Left lobe of liver (tissue), 2 donors: ENCODE data around the gene SSH3. TPM values are rescaled to one million over a fixed set of nuclear protein-coding genes. Genes with fewer than 3 reads are reported as not detected.
"Not testable (repeated sequence)": the region's sequence is repeated elsewhere in the genome, so short reads cannot be mapped to it uniquely, and the experiment has no call there.

Source experiments
- ATAC-seq: fragments of 200-7000 bp; cut with Tn5 transposase; one replicate; pipeline ENCODE4 v1.9.1; 2020; ENCODE audit warnings: mild to moderate bottlenecking, moderate library complexity
- DNase-seq: peaks from one replicate; pipeline ENCODE4 v3.0.0-alpha.2; 2020; ENCODE audit warnings: low spot score
- total RNA-seq: library from RNA; stranded (reverse); gene quantifications from one replicate; pipeline ENCODE4 v1.2.1, GENCODE V29; 2021
- donor health status: DM: no; HTN: no; CAD: no; lungs with moderate emphysema.
- donor health status: DM: no; HTN: yes; CAD: no.

The SSH3 gene
- total RNA-seq, 1 donor from 2014 or later = 18.2 TPM

GRCh38 chr11:67310246-67311050 lies 7.1 kb downstream of the SSH3 start:
- no peak for ATAC-seq
- peak; percentile 44 for DNase-seq

GRCh38 chr11:67311051-67311555 lies 7.8 kb downstream of the SSH3 start:
- peak; percentile 44 for DNase-seq
- ATAC-seq = no peak

GRCh38 chr11:67311556-67312082 lies 8.3 kb downstream of the SSH3 start:
- ATAC-seq = no peak
- no peak for DNase-seq

GRCh38 chr11:67312187-67313021 lies 9.1 kb downstream of the SSH3 start:
- ATAC-seq (no peak), DNase-seq (peak; percentile 54)

GRCh38 chr11:67313125-67313890 lies 10.0 kb downstream of the SSH3 start:
- ATAC-seq (no peak), DNase-seq (no peak)

GRCh38 chr11:67314218-67314617 lies 10.9 kb downstream of the SSH3 start:
- no peak for ATAC-seq
- no peak for DNase-seq

- DNase-seq (no peak), ATAC-seq (no peak)
Observed at GRCh38 chr11:67315325-67315909, 12.1 kb downstream of the SSH3 start.

GRCh38 chr11:67316882-67317204 lies 13.5 kb downstream of the SSH3 start:
- ATAC-seq = peak; percentile 3

GRCh38 chr11:67317205-67317887 lies 14.0 kb downstream of the SSH3 start:
- peak; percentile 90 for ATAC-seq
- peak; percentile 97 for DNase-seq

More at GRCh38 chr11:67316882-67317204, 13.5 kb downstream of the SSH3 start:
- no peak for DNase-seq

- peak; percentile 65 for DNase-seq
- ATAC-seq = peak; percentile 54
Observed at GRCh38 chr11:67317888-67318555, 14.7 kb downstream of the SSH3 start.

- ATAC-seq = not testable (repeated sequence)
Observed at GRCh38 chr11:67318876-67319275, 15.5 kb downstream of the SSH3 start.

GRCh38 chr11:67320011-67320410 lies 16.7 kb downstream of the SSH3 start:
- no peak for ATAC-seq
- no peak for DNase-seq

More at GRCh38 chr11:67318876-67319275, 15.5 kb downstream of the SSH3 start:
- DNase-seq = not testable (repeated sequence)

GRCh38 chr11:67320691-67321090 lies 17.4 kb downstream of the SSH3 start:
- ATAC-seq (no peak), DNase-seq (no peak)

GRCh38 chr11:67321313-67321871 lies 18.1 kb downstream of the SSH3 start:
- no peak for DNase-seq

GRCh38 chr11:67322049-67322448 lies 18.7 kb downstream of the SSH3 start:
- ATAC-seq (no peak), DNase-seq (no peak)

More at GRCh38 chr11:67321313-67321871, 18.1 kb downstream of the SSH3 start:
- ATAC-seq = no peak

GRCh38 chr11:67323526-67323925 lies 20.2 kb downstream of the SSH3 start:
- ATAC-seq (no peak), DNase-seq (no peak)

GRCh38 chr11:67332081-67332691 lies 28.9 kb downstream of the SSH3 start:
- DNase-seq (no peak), ATAC-seq (no peak)

- DNase-seq = no peak
- no peak for ATAC-seq
Observed at GRCh38 chr11:67337257-67337656, 33.9 kb downstream of the SSH3 start.
